H1 (cell line): ENCODE results near the gene AFG1L. TPM values are rescaled to one million over a fixed set of nuclear protein-coding genes. Genes with fewer than 3 reads are reported as not detected.

Experiments used
- ATF3 ChIP-seq: IDR thresholded peaks from 2 replicates; pipeline ENCODE4 v1.6.1; 2011; ENCODE audit warnings: low read depth, mild to moderate bottlenecking, low read length; ENCODE audit not compliant: insufficient read depth
- CHD7 ChIP-seq: fragments of 300-600 bp; sonication (generic); IDR thresholded peaks from 2 replicates; pipeline ENCODE4 v1.7.1; 2012; ENCODE audit warnings: low read length, moderate library complexity, mild to moderate bottlenecking, inconsistent platforms; ENCODE audit not compliant: insufficient replicate concordance
- JUND ChIP-seq: IDR thresholded peaks from 2 replicates; pipeline ENCODE4 v1.6.1; 2011; ENCODE audit warnings: mild to moderate bottlenecking, improper control_type of control experiment, low read length
- KDM1A ChIP-seq: fragments of 200-600, 300-600 bp; sonication (generic); IDR thresholded peaks from 2 replicates; pipeline ENCODE4 v1.7.1; 2016; ENCODE audit warnings: mild to moderate bottlenecking, low read length, borderline replicate concordance
- KDM5A ChIP-seq: fragments of 200-600 bp; IDR thresholded peaks from 2 replicates; pipeline ENCODE4 v1.7.1; 2012; ENCODE audit warnings: mild to moderate bottlenecking, low read length, inconsistent platforms, mixed read lengths
- NRF1 ChIP-seq: IDR thresholded peaks from 2 replicates; pipeline ENCODE4 v1.6.1; 2011; ENCODE audit warnings: mild to moderate bottlenecking, low read depth, low read length, improper control_type of control experiment
- SAP30 ChIP-seq: fragments of 300-600 bp; sonication (generic); IDR thresholded peaks from 2 replicates; pipeline ENCODE4 v1.7.1; 2012; ENCODE audit warnings: low read length, moderate library complexity, mild to moderate bottlenecking, inconsistent platforms; ENCODE audit not compliant: insufficient read depth, insufficient replicate concordance
- USF2 ChIP-seq: IDR thresholded peaks from 2 replicates; pipeline ENCODE4 v1.6.1; 2011; ENCODE audit warnings: low read length, improper control_type of control experiment
- polyA plus RNA-seq, 7 experiments: library from polyadenylated mRNA; depleted of rRNA in 3 of 7; stranded (reverse) in 5 of 7; unstranded in 2 of 7; fragments of >200 nt in 5 of 7; fragments of 200-250 nt in 2 of 7; gene quantifications; 1 replicate in 5 of 7; 2 replicates in 1 of 7; 4 replicates in 1 of 7; pipeline versions ENCODE4 v1.2.1 to v1.2.3, GENCODE V29; 2011 to 2013; ENCODE audit warnings: missing spikeins in 2 of 7, mixed read lengths in 2 of 7
- total RNA-seq: library from RNA; stranded (reverse); fragmentation: NEBNext Ultra II Directional; extraction: Animal tissue kit (Norgen Biotek cat#: 25700); gene quantifications from 2 replicates; pipeline ENCODE4 v1.2.1, GENCODE V29; 2021

The AFG1L gene
- total and polyA plus RNA-seq, 2 of the 8 experiments (the other 6 are each of a cell fraction or from before 2014, with no cell fraction given), result 0.98 to 5.7 TPM

GRCh38 chr6:108277295-108277694, 17.6 kb upstream of the AFG1L start (continued):
- TF ChIP-seq CHD7 (no peak), JUND (no peak), SAP30 (no peak), ATF3 (no peak), KDM1A (no peak), USF2 (no peak), NRF1 (no peak), KDM5A (no peak)
- TF ChIP-seq, all 59 proteins: peak for 0
